CD4-positive, alpha-beta T cell treated with Interleukin-4 for 4 hours (primary cell): ENCODE measurements around the gene ELF5.

Experiments used
- DNase-seq: peaks from one replicate; pipeline ENCODE4 v3.0.0-alpha.2; 2020

Gene ELF5

DNA sequence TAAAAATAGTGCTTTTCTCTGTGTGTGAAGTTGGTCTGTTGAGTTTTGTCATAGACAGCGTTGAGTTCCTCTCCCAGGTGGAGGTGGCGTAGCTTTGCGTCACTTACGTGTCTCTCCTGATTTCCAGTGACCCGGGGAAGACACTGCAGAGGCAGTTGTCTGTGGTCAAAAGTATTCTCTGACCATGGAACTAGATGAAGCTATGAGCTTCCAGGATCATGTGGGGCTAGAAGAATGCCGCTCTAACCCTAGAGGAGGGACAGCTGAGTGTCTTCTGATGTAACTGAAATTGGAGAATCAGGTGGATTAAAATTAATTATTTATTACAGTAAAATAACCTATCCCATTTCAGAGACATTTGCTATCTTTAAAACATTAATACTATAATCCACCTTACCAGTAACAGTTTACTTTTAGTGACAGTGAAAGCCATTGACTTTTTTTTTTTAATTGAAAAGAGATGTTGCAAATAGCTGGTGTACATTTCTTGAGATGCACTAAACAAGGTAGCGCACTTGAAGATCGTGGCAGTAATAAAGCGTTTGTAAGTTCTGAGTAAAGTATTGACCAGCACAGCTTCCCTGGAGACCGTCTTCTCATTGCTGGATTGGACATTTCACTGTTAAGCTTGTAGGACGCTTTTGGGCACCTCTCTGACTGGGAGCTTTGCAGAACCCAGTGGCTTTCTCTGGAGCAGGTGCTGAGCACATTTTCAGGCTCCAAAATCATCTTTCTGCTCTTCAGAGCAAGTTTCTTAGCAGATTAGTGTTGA, 65.2 kb downstream of the ELF5 start:
- no peak for DNase-seq

DNA sequence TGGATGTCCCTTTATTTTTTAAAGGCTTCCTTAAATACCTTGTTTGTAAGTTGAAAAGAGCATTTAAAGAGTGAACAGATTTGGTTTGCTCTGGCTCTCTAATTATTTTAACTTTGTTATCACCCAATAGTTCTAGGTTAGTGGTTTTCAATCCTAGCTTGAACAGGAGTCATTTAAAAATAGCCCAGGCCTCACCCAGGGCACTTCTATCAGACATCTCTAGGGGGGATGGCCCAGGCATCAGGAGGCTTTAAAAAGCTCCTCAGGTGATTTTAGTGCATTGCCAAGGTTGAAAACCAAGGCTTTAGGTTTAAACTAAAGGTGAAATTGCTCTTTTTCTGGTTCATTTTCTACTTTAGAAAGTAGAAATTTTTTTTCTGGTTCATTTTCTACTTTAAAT, 66.5 kb downstream of the ELF5 start:
- no peak for DNase-seq

DNA sequence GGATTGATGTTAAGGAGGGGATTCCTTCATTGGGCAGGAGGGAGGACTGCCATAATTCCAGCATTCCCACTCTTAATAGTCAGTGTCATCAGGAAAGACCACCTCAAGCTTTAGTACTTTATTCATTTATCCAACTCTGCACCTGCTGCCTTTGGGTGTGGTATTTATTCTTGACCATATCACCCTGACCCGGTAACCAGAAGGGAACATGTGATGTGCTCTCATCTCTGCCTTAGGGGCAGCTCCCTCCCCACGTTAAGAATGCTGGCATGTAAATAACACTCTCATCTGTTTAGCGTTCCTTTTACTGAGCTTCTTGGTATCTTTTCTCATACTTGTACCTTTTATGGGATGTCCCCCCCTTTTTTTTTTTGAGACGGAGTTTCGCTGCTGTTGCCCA, 67.2 kb downstream of the ELF5 start:
- DNase-seq, result no peak

DNA sequence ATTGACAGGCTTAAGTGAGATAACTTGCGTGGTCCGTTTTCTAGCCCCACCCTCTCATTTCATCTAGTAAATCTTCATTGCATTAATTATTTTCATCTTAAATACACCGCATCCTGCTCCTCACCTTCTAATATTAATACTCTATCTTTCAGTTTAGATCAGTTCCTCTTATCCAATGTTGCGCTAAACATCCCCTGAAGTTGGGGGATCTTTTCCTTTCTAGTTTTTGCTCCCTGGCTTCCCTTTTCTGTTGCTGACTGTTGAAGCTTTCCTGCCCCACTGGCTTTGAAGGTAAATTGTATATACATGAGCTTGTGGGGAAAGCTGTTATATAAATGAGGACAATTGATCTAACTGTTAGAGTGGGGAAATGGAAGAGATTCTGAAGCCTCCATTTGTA, 67.6 kb downstream of the ELF5 start:
- DNase-seq, result no peak

DNA sequence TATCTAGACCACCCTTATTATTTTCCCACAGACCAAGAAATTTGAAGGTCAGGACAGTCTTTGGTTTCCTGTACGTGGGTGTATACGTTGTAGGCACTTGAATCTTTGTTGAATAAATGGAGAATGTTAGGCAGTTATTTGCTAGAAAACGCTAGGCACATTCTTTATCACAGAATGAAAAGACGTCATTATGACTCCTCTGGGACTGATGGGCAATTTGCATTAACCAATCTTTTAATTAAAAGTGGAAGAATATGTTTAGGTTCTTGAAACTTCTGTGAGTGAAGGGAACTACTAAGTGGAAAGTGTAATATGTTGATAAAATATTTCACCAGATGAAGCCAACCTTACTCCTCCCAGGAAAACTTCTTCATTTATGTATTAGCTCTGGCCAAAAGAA, 69.2 kb downstream of the ELF5 start:
- no peak for DNase-seq

DNA sequence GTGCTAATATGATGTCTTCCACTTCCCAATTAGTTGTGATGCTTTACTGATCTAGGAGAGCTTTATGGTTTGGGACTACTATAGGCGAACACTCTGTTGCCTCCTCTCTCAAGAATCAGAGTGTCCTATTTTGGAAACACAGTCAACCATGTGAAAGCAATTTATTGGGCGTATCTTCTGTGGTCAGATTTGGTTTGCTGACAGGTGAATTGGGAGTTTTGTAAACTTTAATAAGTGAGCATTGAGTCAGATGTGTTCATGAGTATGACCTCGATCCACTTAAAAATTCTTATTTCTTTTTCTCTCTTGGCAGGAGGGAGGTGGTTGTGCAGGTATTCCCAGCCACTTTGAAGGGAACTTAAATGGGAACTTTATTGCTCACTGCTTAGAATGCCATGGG, 70.5 kb downstream of the ELF5 start:
- no peak for DNase-seq

DNA sequence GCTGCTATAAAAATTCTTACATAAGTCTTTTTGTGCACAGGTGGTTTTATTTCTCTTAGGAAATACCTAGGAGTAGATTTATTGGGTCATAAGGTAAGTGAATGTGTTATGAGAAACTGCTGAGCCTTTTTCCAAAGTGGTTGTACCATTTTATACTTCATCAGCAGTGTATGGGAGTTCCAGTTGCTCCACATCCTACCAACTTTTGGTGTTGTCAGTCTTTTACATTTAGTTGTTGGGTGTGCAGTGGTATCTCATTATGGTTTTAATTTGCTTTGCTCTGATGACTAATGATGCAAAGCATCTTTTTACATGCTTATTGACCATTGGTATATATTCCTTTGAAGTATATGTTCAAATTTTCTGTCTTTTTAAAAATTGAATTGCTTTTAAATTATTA, 71.8 kb downstream of the ELF5 start:
- no peak for DNase-seq

DNA sequence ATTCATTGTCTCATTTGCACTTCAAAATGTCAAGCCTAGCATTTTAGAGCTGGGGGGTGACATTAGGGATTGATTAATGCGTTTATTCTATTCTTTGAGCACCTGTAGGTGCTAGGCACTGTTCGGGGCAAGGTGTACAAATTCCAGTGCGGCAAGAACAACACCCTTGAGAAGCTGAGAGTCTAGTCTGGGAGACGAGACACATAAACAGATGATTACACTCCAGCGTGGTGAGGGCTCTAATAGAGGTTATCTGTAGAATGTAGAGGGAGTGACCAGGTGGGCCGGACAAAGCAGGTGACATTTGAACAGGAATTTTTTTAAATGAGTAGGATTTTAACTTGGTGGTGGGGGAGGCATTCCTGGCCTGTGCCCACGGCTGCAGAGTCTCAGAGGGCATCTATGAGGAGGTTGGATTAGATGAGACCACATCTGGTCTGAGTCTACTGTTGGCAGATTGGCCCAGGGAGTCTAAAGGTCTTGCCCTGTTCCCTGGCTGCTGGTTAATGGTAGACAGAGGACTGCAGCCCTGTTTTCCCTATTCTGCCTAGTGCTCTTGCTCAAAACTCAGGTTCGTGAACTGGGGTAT, 73.9 kb downstream of the ELF5 start:
- DNase-seq, result no peak

DNA sequence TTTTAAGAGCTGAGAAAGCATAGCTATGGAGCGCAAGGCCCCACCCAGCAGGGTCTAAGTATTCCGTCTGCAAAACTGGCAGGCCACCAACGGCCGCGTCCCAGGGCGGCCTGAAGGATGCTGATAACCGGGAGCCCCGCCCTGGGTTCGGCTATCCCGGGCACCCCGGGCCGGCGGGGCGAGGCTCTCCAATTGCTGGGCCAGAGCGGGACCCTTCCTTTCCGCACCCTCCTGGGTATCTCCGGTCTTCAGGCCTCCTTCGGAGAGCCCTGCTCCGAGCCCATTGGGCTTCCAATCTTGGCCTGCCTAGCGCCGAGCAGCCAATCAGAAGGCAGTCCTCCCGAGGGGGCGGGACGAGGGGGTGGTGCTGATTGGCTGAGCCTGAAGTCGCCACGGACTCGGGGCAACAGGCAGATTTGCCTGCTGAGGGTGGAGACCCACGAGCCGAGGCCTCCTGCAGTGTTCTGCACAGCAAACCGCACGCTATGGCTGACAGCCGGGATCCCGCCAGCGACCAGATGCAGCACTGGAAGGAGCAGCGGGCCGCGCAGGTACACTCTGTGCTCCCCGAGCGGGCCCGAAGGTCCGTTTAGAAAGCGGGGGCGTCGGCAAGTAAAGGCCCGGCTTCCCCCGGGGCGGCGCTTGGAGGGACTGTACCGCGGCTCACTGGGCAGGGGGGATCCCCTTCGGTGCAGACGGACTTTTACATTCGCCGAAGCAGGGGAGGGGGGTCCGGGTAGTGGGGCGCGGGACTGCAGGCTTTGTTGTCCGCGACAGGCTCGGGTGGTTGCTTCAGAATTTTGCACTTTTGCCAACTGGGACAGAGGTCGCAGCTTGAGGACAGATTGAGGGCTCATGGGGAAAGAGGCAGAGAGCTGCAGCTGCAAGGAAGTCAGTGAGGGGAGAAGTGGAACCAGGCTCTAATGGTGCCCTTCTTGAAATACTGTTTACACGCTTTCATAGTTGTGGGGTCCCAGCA, 74.8 kb downstream of the ELF5 start, which contains the start of gene CAT:
Gene CAT (plus strand): TSS at position 406 of the 979 bp plus-strand sequence. CDS start 80 bp downstream, at position 486.
- peak; percentile 97 for DNase-seq

DNA sequence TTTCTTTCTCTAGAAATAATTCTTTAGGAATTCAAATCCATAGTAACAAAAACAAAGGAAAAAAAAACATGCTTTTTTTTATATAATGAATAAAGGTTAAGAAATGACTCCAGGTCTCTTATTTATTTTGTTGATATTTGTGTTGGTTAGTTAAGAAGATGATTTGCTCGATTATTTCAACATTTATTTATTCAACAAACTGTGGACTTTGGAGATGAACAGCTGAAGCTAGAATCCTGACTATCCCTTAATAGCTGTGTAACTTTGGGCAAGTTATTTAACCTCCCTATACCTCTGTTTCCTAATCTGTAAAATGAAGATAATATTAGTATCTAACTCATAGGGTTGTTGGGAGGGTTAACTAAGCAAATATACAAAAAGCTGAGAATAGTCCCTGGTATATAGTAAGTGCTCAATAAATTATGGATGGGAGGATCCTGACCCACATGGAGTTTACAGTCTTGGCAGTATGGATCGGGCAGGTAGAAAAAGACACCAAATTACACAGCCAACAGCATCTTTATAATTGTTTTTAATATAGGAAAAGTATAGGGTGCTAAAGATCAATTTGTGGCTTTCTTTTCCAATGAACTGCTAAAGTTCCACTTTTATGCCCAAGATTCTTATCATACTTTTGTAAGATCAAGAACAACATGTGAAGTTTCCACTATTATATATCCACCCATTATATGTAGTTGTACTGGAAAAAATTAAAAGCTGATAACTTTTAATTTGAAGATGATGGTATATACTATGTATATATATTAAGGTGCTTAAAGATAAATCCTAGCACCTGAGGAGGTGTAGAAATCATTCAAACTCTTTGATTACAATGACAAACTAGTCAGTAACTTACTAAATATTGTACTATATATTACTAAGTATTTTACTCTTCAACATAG, 76.1 kb downstream of the ELF5 start:
- DNase-seq, result no peak

DNA sequence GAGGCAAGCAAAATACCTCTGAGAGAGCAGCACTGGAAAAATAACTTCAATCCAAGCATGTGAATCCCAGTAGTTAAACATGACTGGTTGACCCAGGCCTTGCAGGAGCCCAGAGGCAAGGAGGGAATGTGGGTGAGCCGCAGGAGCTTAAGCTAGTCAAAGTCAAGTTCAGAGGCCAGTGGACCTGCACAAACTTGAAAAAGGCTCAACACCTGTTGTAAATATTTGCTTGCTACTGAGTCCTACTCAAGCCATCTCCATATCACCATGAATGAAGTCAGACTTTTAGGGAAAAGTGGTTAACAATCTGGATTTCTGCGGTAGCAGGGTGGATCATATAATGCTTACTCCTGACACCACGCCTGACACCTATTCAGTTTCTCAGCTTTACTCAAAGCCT, 79.7 kb downstream of the ELF5 start:
- DNase-seq, result no peak

DNA sequence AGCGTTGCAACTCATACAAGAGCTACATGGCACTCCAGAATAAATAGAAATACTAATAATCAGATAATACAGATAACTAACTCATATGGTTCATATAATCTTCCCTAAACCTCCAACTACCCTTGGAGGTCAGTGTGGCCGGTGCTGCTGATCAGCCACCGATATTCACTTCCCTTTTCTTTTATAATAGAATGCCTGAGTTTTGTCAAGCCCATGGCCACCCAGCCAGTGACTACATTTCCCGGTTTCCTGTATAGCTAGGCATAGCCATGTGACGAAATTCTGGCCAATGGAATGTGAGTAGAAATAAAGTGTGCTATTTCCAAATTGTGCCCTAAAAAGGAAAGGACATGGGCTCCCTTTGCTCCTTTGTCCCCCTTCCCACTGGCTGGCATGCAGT, 80.8 kb downstream of the ELF5 start:
- DNase-seq, result no peak

DNA sequence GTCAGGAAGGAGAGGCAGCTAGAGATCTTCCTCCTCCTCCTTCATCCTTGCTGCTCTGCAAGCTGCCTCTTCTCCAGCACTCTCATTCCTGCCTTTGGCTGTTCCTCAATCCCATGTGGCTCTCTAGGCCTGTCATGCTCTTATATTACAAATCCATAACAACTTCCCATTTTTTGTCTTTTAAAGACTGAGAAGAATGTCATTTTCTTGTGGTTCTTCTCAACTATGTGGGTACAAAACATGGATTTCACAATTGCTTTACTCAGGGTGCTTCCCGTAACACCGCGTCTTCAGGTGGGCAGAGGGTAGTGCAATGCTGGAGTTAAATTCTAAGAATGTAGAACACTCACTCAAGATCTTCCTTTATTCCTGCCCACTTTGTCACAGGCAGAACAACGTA, 81.6 kb downstream of the ELF5 start:
- DNase-seq, result no peak
